Lung microvascular endothelial cell (primary cell): ENCODE data around the gene ANXA4. TPM values are rescaled to one million over a fixed set of nuclear protein-coding genes. Genes with fewer than 3 reads are reported as not detected.
"Not testable (repeated sequence)": the region's sequence is repeated elsewhere in the genome, so short reads cannot be mapped to it uniquely, and the experiment has no call there.

Source experiments
- DNase-seq, 2 donors: peaks; one replicate each; pipeline versions ENCODE4 v3.0.0 to v3.0.0-alpha.2; 2010; ENCODE audit warnings: low read depth in 2 of 2
- total RNA-seq: library from RNA; depleted of rRNA; stranded (reverse); fragments of >200 nt; gene quantifications from 2 replicates; pipeline ENCODE4 v1.2.1, GENCODE V29; 2014

Gene ANXA4
- total RNA-seq, 1 donor from 2014 or later: 52.2 TPM

DNA sequence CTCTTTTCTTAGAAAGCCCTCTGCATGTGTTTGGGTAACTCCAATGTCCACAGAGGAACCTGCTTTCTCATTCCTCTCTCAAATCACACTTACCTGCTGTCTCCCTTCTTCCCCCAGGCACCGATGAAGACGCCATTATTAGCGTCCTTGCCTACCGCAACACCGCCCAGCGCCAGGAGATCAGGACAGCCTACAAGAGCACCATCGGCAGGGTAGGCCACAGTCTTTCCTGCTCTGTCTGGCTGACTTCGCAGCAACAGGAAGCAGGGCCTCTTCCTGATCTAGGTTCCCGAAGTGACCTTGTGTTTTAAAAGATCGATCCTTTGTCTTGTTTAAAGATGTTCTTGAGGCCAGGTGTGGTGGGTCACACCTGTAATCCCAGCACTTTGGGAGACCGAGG, 62.5 kb downstream of the ANXA4 start:
- DNase-seq: no peak

DNA sequence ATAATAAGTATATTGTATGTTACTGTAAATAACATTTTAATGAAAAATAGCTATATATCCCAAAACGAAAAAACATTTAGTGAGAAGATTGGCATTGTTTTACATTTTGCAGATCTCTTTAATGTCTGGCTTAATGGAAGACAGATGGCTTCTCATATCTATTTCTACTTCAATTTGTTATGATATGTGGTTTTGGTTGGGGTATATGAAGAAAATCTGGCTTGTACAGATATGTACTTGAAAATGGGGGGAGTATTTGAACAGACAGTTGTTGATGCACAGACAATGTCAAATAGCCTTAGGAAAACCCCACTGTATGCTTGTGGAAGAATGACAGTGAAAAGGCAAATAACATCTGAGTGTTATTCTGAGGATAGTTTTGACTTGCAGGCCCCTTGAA, 64.0 kb downstream of the ANXA4 start:
- no peak for DNase-seq

DNA sequence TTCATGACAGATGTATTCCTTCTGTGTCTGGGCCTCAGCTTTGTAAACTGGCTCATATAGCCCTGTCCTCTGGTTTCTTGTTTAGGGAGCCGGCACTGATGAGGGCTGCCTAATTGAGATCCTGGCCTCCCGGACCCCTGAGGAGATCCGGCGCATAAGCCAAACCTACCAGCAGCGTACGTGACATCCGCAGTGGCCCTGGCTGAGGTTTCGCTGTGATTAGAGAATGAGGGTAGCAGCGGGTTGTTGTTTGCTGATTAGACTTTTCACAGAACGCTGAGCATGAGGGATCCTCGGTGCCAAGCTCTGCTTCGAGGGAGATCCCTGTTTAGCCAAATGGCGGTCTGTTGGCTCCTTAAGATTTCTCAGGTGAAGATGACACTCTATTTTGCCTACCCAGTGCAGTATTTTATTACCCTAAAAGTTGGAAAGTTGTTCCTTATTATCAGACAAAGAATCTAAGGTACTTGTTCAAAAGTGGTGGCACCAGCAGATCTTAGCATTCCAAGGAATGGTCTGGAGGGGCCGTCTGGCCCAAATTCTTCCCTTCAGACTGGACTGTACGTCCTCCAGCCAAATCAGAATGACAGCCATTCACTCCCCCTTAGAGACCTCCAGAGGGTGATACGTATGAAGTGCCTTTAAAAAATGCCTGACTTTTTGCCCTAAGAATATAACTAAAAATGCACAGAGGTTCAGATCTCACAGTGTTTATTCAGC, 66.0 kb downstream of the ANXA4 start:
- DNase-seq: no peak

DNA sequence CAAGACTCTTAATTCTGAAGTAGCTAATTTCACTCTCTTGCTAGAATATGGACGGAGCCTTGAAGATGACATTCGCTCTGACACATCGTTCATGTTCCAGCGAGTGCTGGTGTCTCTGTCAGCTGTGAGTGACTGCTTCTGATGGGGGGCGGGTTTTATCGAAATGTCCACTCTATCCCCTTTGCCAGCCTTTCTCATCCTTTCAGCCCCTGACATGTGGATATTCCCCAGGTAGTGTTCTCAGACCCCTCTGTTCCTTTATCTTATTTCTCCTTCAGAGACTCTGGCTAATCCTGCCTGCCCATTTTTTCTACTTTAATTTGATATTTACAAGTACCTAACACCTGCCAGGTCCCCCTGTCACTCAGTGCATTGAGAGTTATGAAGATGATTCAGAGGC, 68.6 kb downstream of the ANXA4 start:
- no peak for DNase-seq

DNA sequence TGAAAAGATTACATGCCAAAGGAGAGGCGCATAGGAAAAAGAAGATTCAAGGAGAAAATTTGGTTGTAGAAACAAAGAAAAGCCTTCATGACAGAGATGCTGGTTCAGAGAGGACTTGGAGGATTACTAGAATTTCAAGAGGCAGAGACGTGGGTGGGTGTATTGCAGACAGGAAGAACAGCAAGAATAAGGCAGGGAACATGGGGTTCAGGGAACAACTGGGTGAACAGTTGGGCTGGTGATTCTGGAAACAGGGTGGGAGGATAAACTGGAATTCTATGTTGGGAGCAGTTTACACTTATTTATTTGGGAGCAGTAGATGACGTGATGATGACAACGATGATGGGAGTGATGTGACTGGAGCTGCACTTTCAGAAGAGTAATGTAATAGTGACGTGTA, 69.1 kb downstream of the ANXA4 start:
- no peak for DNase-seq

DNA sequence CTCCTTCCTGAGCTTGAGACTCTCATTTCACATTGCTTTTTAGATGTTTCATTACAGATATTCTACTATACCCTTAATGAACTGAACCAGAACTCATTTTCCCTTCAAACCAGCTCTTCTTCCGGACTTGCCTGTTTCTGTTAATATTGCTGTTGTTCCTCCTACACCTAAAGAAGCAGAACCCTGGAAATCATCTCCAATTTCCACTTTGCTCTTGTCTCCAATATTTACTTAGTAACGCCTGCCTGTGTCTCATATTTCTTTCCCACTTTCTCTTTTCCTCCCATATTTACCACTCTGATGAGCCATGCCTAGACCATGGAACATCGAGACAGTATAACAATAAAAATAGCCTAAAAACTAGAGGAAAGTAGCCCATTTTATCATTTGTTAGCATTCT, 69.7 kb downstream of the ANXA4 start:
- DNase-seq: no peak

DNA sequence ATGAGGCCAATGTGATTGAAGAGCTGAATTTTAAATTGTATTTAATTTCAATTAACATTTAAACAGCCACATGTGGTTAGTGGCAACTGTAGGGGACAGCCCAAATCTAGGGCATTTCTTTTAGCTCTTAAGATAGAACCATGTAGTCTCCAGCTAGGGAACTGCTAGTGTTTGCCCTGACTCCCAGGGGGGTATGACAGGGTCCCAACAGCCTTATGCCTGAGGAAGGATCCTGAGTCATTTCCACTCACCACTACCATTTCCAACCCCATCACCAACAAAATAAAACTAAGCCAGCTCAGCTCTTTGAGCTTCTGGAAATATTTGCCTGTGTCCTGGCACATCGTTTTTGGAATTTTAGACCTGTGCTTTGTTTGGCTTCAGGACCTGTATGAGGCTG, 73.8 kb downstream of the ANXA4 start:
- peak; percentile 34 to 61 for DNase-seq

DNA sequence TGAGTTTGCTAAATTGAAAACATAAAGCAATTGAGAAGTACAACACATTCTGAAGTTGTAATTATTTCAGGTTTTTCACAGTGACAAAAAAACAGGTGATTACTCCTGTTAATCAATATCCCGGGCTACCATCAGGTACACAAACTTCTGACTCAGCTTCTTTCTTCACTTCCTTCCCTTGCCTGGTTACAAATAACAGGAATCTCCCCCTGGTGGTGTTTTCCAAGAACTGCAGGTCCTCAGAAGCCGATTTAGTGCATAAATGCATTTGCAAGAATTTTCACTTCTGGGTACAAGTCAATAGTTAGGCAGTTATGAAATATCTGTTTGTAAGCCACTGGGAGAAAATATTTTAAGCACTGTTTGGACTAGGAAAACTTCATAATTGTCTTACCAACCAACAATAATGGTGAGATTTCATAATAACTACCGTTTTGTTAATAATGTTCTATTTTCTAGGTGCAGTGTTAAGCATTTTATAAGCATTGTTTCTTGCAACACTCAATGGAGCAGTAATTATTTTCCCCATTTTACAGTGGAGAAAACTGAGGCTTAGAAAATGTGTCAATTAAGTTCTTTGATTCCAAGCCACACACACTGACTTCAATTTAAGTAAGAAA, 75.1 kb downstream of the ANXA4 start:
- peak; percentile 88 to 90 for DNase-seq

DNA sequence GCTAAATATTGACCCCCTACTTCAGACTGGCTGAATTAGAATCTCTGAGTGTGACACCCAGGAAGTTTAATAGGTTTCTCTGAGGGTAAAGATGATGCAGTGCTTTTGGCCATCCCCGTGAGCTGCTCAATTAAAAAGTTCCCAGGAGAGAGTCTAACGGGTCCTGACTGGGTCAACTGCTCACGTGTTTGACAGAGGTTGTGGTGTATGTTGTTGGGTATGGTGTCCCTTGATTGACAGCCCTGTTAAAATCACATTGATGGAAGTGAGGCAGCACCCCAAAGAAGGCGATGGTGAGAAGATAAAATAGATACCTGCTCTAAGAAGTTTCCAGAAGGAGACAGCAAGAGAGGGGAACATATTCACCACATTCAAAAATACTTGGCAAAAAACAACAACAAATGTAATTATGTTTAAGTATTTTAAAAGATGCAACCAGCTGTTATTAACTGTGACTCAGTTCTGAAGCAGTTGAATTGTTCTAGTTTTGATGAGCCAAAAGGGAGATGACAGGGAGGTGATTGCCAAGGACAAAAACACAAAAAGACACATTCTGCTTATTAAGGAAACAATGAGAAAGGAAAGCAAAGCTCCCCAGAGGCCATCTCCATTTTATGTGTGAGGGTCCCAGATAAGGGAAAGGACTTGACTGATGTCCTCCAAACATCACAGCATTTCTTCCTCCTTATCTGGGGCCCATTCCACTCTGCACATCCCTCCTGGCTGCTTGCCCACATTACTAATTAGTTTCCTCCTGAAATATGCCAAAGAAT, 76.0 kb downstream of the ANXA4 start:
- peak in 1 of 2 donors; percentile 55 for DNase-seq

DNA sequence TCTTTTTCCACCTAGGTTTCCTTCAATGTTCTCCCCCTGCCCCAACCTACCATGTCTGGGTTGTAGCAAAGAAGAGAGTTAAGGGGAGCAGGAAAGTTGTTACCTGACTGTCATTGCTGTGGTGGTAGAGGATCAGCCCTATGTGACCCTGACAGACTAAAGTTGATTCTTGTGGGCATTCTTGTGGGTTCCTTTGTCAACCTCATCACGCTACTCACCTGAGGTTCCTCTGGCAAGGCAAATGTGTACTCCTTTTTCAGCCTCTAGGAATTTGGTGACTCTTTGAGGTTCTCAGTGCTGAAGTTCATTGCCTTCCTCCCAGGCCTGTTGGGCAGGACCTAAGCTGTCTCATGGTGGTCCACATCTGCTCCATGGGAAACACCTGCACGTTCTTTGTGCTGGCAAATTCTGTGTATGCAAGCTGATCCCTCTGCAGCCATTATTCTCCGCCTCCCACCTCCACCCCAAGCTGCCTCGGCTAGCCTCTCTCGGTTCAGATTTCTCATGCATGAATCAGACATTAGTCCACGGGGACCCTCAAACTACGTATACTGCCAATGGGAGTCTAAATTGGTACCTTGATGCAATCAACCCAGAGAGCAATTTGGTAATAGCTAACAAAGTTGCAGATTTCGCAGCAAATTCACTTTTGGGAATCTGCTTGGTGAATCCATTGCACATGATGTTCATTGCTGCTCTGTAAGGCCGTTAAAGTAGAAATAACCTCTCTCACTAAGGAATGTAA, 86.0 kb downstream of the ANXA4 start:
- no peak for DNase-seq

DNA sequence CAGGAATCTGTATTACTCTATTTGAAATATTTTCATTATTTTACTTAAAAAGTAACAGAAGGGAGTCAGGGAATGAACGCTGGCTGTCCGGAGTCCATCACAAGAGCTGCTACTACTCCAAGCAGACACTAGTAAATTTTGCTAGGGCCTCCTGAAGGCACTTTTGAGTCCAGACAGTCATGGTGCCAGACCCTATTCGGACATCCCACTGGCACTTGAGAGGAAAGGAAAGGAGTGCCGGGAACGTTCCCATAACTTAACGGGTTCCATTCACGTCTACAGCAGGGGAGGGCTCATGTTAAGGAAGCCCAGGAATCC, 87.0 kb downstream of the ANXA4 start:
- no peak for DNase-seq

DNA sequence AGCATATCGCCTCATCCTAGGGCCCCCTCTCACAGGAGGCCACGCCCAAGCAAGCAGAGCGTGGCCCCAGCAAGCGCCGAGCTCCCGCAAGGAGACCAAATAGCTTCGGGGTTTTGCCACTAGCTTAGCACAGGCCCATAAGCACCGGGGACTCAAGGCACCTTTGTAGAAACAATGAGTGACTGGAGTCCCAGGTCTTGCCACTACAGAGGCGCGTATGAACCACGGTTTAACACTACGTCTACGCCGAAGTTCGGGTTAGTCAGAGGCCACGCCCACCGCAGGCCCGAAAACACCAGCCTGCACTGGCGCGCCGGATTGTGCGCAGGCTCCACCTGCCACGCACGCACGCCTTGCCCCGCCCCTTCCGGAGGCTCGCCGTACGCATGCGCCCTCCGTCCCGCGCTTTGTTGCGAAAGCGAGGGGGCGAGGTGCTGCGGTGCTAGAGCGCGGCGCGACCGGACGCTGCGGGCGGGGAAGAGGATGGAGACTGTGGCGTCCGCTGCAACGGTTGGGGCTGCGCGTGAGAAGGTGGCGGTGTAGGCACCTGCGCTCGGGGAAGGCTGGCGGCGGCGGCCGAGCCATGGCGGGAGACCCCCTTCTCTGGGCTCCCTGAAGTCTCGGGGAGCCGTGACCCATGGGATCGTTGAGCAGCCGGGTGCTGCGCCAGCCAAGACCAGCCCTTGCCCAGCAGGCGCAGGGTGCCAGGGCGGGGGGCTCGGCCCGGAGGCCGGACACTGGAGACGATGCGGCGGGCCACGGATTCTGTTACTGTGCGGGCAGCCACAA, 87.5 kb downstream of the ANXA4 start, which contains the start of gene GMCL1:
Gene GMCL1, plus strand, starts transcription at position 405 of the 789 bp plus-strand sequence. Its CDS starts 233 bp downstream, at position 638.
- DNase-seq: peak; percentile 97 to 98

DNA sequence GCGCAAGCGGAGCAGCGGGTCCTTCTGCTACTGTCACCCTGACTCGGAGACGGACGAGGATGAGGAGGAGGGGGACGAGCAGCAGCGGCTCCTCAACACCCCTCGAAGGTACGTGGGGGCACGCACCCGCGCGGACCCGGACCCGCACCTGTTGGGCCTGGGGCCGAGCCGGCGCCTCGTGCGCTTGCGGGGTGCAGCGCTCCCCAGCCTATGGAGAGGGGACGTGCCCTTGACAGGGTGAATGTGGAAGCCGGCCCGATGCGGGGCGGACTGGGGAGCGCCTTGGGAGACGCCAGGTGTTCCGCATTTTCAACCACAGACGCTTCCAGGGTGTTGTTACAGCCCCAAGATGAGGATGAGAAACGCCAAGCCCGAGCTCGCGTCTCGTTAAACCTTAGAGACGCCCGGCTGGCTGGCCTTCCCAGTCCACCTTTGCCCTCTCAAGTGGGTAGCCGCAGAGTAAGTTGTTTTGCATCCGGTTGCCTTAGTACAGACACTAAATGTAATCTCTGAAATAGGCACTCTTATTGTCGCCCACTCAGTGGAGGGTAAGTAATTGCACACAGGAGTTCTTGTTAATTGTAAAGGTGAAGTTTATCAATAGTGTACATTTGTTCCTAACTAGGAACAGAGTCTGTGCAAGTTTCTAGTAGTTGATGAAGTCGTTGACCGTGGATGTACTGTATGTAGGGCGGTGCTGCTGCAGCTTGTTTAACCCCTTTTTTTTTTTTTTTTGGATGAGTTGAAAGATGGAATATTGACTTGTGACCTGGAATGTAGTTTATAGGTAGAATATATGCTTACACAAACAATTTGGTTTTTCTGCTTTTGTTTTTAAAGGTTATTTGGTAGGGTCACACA, 88.3 kb downstream of the ANXA4 start:
- peak; percentile 18 to 25 for DNase-seq

DNA sequence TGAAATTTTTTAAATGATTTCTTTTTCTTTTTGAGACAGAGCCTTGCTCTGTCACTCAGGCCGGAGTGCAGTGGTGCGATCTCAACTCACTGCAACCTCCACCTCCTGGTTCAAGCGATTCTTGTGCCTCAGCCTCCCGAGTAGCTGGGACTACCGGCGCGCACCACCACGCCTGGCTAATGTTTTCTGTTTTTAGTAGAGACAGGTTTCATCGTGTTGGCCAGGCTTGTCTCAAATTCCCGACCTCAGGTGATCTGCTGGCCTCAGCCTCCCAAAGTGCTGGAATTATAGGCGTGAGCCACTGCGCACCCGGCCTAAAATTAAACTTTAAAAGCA, 88.9 kb downstream of the ANXA4 start:
- not testable (repeated sequence) for DNase-seq

DNA sequence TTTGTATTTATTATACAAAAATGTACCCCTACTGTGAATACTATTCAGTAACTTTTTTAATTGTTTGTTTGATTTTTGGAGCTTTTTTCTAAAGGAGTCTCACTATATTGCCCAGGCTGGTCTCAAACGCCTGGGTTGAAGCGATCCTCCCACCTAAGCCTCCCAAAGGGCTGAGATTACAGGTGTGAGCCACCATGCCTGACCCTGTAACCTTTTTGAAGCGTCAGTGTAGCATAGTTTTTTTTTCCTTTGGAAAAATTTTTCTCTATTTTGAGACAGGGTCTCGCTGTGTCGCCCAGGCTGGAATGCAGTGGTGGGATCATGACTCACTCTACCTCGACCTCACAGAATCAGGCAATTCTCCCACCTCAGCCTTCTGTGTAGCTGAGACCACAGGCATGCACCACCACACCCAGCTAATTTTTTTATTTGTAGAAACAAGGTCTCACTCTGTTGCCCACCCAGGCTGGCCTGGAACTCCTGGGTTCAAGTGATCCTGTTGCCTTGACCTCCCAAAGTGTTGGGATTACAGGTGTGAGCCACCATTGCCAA, 89.5 kb downstream of the ANXA4 start:
- DNase-seq: no peak

DNA sequence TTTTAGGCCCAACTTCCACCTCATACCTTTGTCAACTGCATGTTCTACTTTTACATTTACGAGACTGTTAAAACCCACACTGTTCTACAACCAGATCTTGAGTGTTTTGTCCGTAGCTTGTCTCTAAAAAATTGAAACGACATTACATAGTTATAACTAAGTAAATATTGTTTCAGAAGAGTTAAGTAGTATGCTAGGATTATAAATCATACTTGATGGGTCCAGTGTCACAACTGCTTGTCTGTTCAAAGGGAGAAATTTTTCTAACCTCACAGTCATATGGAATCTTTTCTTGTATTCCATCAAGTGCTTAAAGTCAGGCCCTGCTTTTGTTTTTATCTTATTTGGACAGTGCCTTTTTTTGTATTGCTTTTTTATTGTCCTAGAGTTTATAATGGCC, 91.8 kb downstream of the ANXA4 start:
- DNase-seq: no peak

DNA sequence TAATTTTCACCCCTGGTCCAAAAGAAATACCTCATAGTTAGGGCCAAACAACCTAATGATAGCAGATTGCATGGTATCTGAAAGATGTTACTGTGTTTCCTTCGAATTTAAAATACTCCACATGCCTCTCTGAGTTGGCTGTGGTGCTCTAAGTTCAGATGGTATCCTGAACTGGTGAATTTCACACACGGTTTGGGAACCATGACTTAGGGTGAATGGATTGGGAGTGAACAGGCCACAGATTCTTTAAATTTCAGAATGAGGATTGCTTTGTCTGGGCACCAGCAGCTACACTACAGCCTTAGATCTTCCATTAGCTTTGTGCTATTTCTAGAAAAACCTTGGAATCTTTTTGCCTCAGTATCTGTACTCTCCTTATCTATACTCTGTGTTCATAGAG, 93.7 kb downstream of the ANXA4 start:
- no peak for DNase-seq

DNA sequence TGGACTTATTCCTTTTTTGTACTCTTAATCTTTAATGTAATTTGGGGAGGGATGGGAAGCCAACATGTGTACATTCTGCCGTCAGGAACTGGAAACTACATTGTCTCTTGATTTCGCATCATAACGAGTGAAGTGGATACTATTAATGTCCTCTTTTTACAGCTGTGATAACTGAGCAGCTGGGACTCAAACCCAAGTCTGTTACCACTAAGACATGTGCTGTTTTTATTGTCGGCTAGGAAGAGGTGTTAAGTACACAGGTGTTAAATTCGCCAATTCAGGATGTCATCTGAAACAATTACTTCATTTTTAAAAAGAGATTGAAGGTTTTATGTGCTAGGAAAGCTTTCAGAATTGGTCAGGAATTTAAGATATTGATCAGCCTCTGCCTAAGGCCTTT, 94.4 kb downstream of the ANXA4 start:
- no peak for DNase-seq

DNA sequence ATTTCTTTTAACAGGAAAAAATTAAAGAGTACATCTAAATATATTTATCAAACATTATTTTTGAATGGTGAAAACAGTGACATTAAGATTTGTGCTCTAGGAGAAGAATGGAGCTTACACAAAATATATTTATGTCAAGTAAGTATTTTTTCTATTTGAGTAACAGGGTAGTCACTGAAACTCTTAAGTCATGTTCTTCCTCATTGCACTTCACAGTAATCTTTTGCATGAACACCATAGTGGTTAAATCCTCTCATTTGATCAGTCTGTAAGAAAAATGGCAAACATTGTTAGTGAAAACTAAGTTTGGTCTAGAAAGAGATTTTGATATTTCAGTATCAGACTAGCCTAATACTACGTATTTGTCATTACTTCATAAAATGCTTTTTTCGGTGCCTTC, 95.6 kb downstream of the ANXA4 start:
- no peak for DNase-seq

DNA sequence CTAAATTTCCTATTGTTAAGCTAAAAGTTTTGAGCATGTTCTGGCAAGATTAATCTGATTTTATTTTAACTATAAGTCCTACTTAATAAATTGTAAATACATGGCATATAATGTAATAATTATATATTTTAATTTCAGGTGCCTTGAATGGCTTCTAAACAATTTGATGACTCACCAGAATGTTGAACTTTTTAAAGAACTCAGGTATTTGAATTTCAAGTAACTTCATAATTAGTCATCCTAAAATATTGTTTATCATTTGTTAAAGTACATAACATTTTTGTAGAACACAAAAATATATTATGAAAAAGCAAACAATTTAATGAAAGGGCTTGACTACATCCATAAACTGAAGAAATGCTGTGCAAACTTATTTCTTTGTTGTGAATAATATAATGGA, 102.1 kb downstream of the ANXA4 start:
- no peak for DNase-seq
